Neuronal stem cell (in vitro differentiated cells): Measurements from ENCODE around the gene MOK.

Source experiments
- DNase-seq: peaks from one replicate; pipeline ENCODE4 v3.0.0-alpha.2; 2013; ENCODE audit warnings: low spot score
- H2AFZ ChIP-seq: one replicate; pipeline ENCODE4 v1.6.1; 2013; ENCODE audit warnings: mild to moderate bottlenecking, low read length, inconsistent platforms
- H2AK5ac ChIP-seq: 2 replicates; pipeline ENCODE4 v1.6.1; 2013; ENCODE audit warnings: low read depth, mild to moderate bottlenecking, inconsistent platforms, low read length, moderate library complexity, mixed read lengths
- H2BK120ac ChIP-seq: 2 replicates; pipeline ENCODE4 v1.6.1; 2013; ENCODE audit warnings: low read depth, mild to moderate bottlenecking, inconsistent platforms, low read length, moderate library complexity, mixed read lengths
- H2BK12ac ChIP-seq: one replicate; pipeline ENCODE4 v1.6.1; 2013; ENCODE audit warnings: low read length, inconsistent platforms
- H2BK15ac ChIP-seq: 2 replicates; pipeline ENCODE4 v1.6.1; 2013; ENCODE audit warnings: mild to moderate bottlenecking, low read length, inconsistent platforms, mixed read lengths
- H2BK5ac ChIP-seq: one replicate; pipeline ENCODE4 v1.6.1; 2013; ENCODE audit warnings: inconsistent platforms, mild to moderate bottlenecking, low read length, moderate library complexity
- H3K14ac ChIP-seq: one replicate; pipeline ENCODE4 v1.6.1; 2013; ENCODE audit warnings: low read length, inconsistent platforms
- H3K18ac ChIP-seq: 2 replicates; pipeline ENCODE4 v1.6.1; 2013; ENCODE audit warnings: low read length, inconsistent platforms
- H3K23ac ChIP-seq: 2 replicates; pipeline ENCODE4 v1.6.1; 2013; ENCODE audit warnings: low read depth, mild to moderate bottlenecking, mixed read lengths, low read length, inconsistent platforms; ENCODE audit not compliant: poor library complexity
- H3K27ac ChIP-seq: replicated peaks from 3 replicates; pipeline ENCODE4 v1.5.1; 2013; ENCODE audit warnings: low read length, inconsistent platforms
- H3K27me3 ChIP-seq, 3 experiments: 2 replicates each; pipeline ENCODE4 v1.6.1; 2013; ENCODE audit warnings: low read length in 3 of 3, mild to moderate bottlenecking in 2 of 3, inconsistent platforms in 1 of 3, low read depth in 1 of 3, mixed read lengths in 1 of 3, moderate library complexity in 1 of 3; ENCODE audit not compliant: control insufficient read depth in 3 of 3, insufficient read depth in 3 of 3
- H3K36me3 ChIP-seq, 2 donors: replicated peaks in 1 of 2; 2 replicates each; pipeline ENCODE4 v1.6.1; 2013; ENCODE audit warnings: low read length in 2 of 2; ENCODE audit not compliant: control insufficient read depth in 2 of 2, insufficient read depth in 2 of 2
- H3K4ac ChIP-seq: 2 replicates; pipeline ENCODE4 v1.6.1; 2013; ENCODE audit warnings: inconsistent platforms, mild to moderate bottlenecking, low read length, moderate library complexity
- H3K4me1 ChIP-seq, 2 donors: 1 replicate in 1 of 2; 2 replicates in 1 of 2; pipeline ENCODE4 v1.6.1; 2013; ENCODE audit warnings: low read length in 2 of 2, low read depth in 1 of 2; ENCODE audit not compliant: control insufficient read depth in 2 of 2, insufficient read depth in 1 of 2
- H3K4me2 ChIP-seq: one replicate; pipeline ENCODE4 v1.6.1; 2013; ENCODE audit warnings: mild to moderate bottlenecking, low read length, inconsistent platforms; ENCODE audit not compliant: insufficient read depth, poor library complexity, severe bottlenecking
- H3K4me3 ChIP-seq, 2 donors: 2 replicates each; pipeline ENCODE4 v1.5.1; 2013; ENCODE audit warnings: low read length in 2 of 2, mild to moderate bottlenecking in 2 of 2, inconsistent platforms in 1 of 2, moderate library complexity in 1 of 2
- H3K79me1 ChIP-seq: one replicate; pipeline ENCODE4 v1.6.1; 2013; ENCODE audit warnings: low read depth, mild to moderate bottlenecking, inconsistent platforms, low read length, moderate library complexity
- H3K9ac ChIP-seq: one replicate; pipeline ENCODE4 v1.6.1; 2013; ENCODE audit warnings: mild to moderate bottlenecking, low read depth, low read length, inconsistent platforms; ENCODE audit not compliant: poor library complexity
- H3K9me3 ChIP-seq, 2 donors: replicated peaks in 1 of 2; 2 replicates each; pipeline versions ENCODE3 to v1.6.1; 2013; ENCODE audit warnings: low read length in 2 of 2, mild to moderate bottlenecking in 2 of 2, inconsistent platforms in 1 of 2, low read depth in 1 of 2, mixed read lengths in 1 of 2, moderate library complexity in 1 of 2; ENCODE audit not compliant: control insufficient read depth in 2 of 2, insufficient read depth in 1 of 2
- H4K8ac ChIP-seq: one replicate; pipeline ENCODE4 v1.6.1; 2013; ENCODE audit warnings: low read depth, mild to moderate bottlenecking, inconsistent platforms, low read length, moderate library complexity
- H4K91ac ChIP-seq: one replicate; pipeline ENCODE4 v1.6.1; 2013; ENCODE audit warnings: low read length, low read depth, mild to moderate bottlenecking, inconsistent platforms; ENCODE audit not compliant: poor library complexity
- WGBS, 2 donors: extraction: QIAGEN DNeasy Blood & Tissue Kit; methylation state at CpG; one replicate each; pipeline ENCODE4 v1.1.7; 2013; ENCODE audit warnings: missing lambda C conversion rate in 2 of 2, mixed read lengths in 1 of 2; ENCODE audit not compliant: insufficient read length in 2 of 2, insufficient replicate concordance in 1 of 2; ENCODE audit errors: extremely low coverage in 2 of 2; 5-methylcytosine and 5-hydroxymethylcytosine counted together

The MOK gene

DNA sequence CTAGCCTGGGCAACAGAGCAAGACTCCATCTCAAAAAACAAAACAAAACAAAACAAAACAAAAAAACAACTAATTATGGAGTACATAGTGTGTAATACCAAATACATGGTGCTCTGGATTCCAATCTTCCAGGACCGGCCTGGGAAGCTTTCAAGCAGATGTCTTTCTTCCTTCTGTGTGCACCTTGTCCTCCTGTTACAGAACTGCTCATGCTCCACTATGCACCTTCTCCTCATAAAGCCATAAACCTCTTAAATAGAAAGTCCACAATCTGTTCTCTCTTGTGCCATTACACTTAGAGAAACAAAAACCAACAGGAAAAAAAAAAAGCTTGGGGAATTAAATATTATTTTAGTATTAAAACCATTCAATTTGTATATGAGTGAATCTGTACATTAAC is 12.5 kb downstream of the MOK start:
- no peaks in the 10 kb centered on the region for H3K9me3 ChIP-seq
- no peak overlapping the region for H3K14ac ChIP-seq
- H2BK120ac ChIP-seq, result no peak overlapping the region
- no peaks in the 10 kb centered on the region for H3K4me1 ChIP-seq
- no peak overlapping the region for H2BK5ac ChIP-seq
- H3K18ac ChIP-seq, result no peak overlapping the region
- no peaks in the 10 kb centered on the region for H3K79me1 ChIP-seq
- WGBS, 2 donors, result no CpG with 5 or more reads among the region's 1 CpG
- H2AK5ac ChIP-seq, result no peak overlapping the region
- no peak overlapping the region for H3K4me3 ChIP-seq
- no peak overlapping the region for H3K27ac ChIP-seq
- H3K23ac ChIP-seq, result no peak overlapping the region
- no peaks in the 10 kb centered on the region for H3K27me3 ChIP-seq
- no peaks in the 10 kb centered on the region for H3K36me3 ChIP-seq
- H2BK15ac ChIP-seq, result no peak overlapping the region
- no peak overlapping the region for H4K91ac ChIP-seq
- no peak overlapping the region for H3K9ac ChIP-seq
- H4K8ac ChIP-seq, result no peak overlapping the region
- no peak overlapping the region for H2BK12ac ChIP-seq
- H3K4ac ChIP-seq, result no peak overlapping the region
- no peak for DNase-seq
- no peak overlapping the region for H2AFZ ChIP-seq
- H3K4me2 ChIP-seq, result no peak overlapping the region

DNA sequence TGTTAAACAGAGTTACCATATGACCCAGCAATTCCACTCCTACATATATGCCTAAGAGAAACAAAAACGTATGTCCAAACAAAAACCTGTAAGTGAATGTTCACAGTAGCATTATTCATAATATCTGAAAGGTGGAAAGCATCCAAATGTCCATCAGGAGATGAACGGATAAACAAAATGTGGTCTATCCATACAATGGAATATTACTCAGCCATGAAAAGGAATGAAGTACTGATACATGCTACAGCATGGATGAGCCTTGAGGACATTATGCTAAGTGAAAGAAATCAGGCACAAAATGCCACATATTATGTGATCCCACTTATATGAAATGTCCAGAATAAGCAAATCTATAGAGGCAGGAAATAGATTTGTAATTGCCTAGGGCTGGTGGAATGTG is 16.8 kb downstream of the MOK start:
- Histone ChIP-seq H3K23ac (no peak overlapping the region), H3K4me1 (no peaks in the 10 kb centered on the region), H2BK12ac (no peak overlapping the region), H2AFZ (no peak overlapping the region), H2BK120ac (no peak overlapping the region), H3K4ac (no peak overlapping the region), H2AK5ac (no peak overlapping the region), H3K36me3 (no peaks in the 10 kb centered on the region), H3K4me3 (no peak overlapping the region), H3K79me1 (no peaks in the 10 kb centered on the region), H2BK15ac (no peak overlapping the region), H3K27me3 (no peaks in the 10 kb centered on the region), H2BK5ac (no peak overlapping the region), H3K18ac (no peak overlapping the region), H3K9ac (no peak overlapping the region), H3K4me2 (no peak overlapping the region), H3K27ac (no peak overlapping the region), H3K14ac (no peak overlapping the region), H4K91ac (no peak overlapping the region), H3K9me3 (no peaks in the 10 kb centered on the region), H4K8ac (no peak overlapping the region)
- no peak for DNase-seq
- no CpG with 5 or more reads among the region's 2 CpGs for WGBS, 2 donors

- H2BK12ac ChIP-seq, result no peak overlapping the region
- no peak overlapping the region for H3K18ac ChIP-seq
- H3K23ac ChIP-seq, result no peak overlapping the region
- peaks cover 0 to 4% of the 10 kb centered on the region in 2 donors for H3K36me3 ChIP-seq
- no peaks in the 10 kb centered on the region for H3K79me1 ChIP-seq
- no peak overlapping the region for H3K27ac ChIP-seq
- H2BK120ac ChIP-seq, result no peak overlapping the region
- no peaks in the 10 kb centered on the region for H3K9me3 ChIP-seq
- H3K9ac ChIP-seq, result no peak overlapping the region
- no peak overlapping the region for H3K4me3 ChIP-seq
- WGBS, 2 donors, result no CpG with 5 or more reads among the region's 2 CpGs
- no peak overlapping the region for H3K4me2 ChIP-seq
- H3K4ac ChIP-seq, result no peak overlapping the region
- no peak overlapping the region for H2AFZ ChIP-seq
- no peaks in the 10 kb centered on the region for H3K27me3 ChIP-seq
- DNase-seq, result no peak
- no peak overlapping the region for H2BK5ac ChIP-seq
- H2BK15ac ChIP-seq, result no peak overlapping the region
- no peak overlapping the region for H4K8ac ChIP-seq
- H4K91ac ChIP-seq, result no peak overlapping the region
- no peak overlapping the region for H3K14ac ChIP-seq
- H2AK5ac ChIP-seq, result no peak overlapping the region
- H3K4me1 ChIP-seq, result no peaks in the 10 kb centered on the region
These were observed 19.9 kb downstream of the MOK start for GRCh38 chr14:102285106-102285505.

DNA sequence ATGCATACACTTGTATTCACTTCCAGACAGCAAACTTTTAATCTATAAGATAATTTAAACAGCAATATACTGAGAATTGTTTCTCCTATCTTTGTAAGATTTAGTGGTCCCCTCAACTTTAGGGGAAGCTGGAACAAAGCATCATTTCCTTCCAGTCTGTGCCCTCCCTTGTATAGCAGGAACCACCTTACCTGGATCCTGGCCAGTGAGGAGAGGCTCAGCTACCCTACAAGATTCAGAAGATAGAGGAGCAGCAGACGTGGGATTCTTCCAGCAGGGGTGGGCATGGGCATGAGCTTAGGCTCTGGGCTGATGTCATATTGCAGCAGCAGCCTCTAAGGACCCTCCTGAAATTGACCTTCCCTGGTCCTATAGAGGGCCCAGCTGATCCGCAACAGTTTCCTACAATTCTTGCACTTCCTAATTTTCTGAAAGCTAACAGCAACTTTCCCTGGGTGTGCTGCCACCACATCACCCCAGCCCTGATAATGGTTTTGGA is 21.3 kb downstream of the MOK start:
- no peak overlapping the region for H2BK5ac ChIP-seq
- no peak overlapping the region for H2AFZ ChIP-seq
- no peaks in the 10 kb centered on the region for H3K79me1 ChIP-seq
- no peak for DNase-seq
- no peak overlapping the region for H3K4me2 ChIP-seq
- H3K9me3 ChIP-seq, result no peaks in the 10 kb centered on the region
- no peak overlapping the region for H3K9ac ChIP-seq
- no peak overlapping the region for H2AK5ac ChIP-seq
- no peak overlapping the region for H2BK12ac ChIP-seq
- no peak overlapping the region for H3K18ac ChIP-seq
- H3K4ac ChIP-seq, result no peak overlapping the region
- H3K4me1 ChIP-seq, result peaks cover 0 to 4% of the 10 kb centered on the region in 2 donors
- WGBS, 2 donors, result no CpG with 5 or more reads among the region's 2 CpGs
- H3K4me3 ChIP-seq, result no peak overlapping the region
- H2BK120ac ChIP-seq, result no peak overlapping the region
- no peak overlapping the region for H3K23ac ChIP-seq
- H2BK15ac ChIP-seq, result no peak overlapping the region
- no peak overlapping the region for H3K14ac ChIP-seq
- H3K27me3 ChIP-seq, result no peaks in the 10 kb centered on the region
- H4K8ac ChIP-seq, result no peak overlapping the region
- H3K27ac ChIP-seq, result no peak overlapping the region
- no peak overlapping the region for H4K91ac ChIP-seq
- H3K36me3 ChIP-seq, result peaks cover 2 to 4% of the 10 kb centered on the region in 2 donors
